AG09319 (cell line): ENCODE results near the gene PSMA2.

Source experiments
- DNase-seq: peaks from one replicate; pipeline ENCODE4 v3.0.0-alpha.2; 2010; ENCODE audit warnings: low read depth; ENCODE audit errors: extremely low read depth
- TF ChIP-seq, protein P1 (sequence below): IDR thresholded peaks from 2 replicates; pipeline ENCODE4 v1.5.1; 2011; ENCODE audit warnings: low read depth, mild to moderate bottlenecking, inconsistent platforms, low read length, moderate library complexity

The PSMA2 gene

DNA sequence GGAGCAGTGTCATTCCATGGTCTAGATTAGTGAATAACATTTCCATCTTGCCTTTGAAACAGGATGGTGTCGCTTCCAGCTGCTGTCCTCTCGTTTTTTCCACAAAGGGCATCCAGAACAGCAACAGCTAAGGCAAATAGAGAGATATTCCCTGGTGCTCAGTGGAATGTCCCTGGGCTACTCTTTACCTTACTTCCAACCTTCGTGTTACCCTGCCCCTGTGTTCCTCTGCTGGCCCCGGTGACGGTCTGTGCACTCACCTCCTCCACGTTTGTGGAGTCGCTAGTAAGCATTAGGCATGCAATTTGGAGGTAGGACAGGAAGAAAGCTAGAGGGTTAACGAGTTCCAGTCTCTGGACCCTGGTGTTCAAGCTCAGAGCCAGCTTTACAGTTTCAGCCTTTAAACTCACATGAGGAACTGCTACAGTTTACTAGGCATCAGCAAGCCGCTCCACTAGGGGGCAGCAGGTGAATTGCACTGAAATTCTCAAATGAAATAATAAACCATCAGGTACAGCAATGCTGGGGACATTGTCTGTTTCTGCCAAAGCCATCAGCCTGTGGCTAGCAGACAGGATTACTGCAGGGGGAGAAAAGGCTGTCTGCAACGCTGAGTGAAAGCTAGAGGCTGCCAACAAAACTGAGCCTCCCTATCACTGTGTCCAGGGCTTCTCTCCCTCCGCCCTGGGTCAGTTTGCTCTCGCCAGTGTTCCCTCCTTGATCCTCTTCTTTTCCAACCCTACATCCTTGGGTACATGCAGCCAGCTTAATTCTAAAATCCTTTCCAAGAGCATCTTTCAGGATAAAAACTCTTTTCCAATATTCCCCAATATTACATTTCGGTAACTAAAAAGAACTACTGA lies 9.2 kb upstream of the PSMA2 start:
- TF ChIP-seq, protein P1, sequence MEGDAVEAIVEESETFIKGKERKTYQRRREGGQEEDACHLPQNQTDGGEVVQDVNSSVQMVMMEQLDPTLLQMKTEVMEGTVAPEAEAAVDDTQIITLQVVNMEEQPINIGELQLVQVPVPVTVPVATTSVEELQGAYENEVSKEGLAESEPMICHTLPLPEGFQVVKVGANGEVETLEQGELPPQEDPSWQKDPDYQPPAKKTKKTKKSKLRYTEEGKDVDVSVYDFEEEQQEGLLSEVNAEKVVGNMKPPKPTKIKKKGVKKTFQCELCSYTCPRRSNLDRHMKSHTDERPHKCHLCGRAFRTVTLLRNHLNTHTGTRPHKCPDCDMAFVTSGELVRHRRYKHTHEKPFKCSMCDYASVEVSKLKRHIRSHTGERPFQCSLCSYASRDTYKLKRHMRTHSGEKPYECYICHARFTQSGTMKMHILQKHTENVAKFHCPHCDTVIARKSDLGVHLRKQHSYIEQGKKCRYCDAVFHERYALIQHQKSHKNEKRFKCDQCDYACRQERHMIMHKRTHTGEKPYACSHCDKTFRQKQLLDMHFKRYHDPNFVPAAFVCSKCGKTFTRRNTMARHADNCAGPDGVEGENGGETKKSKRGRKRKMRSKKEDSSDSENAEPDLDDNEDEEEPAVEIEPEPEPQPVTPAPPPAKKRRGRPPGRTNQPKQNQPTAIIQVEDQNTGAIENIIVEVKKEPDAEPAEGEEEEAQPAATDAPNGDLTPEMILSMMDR = peak; percentile 94
- DNase-seq = peak; percentile 38

DNA sequence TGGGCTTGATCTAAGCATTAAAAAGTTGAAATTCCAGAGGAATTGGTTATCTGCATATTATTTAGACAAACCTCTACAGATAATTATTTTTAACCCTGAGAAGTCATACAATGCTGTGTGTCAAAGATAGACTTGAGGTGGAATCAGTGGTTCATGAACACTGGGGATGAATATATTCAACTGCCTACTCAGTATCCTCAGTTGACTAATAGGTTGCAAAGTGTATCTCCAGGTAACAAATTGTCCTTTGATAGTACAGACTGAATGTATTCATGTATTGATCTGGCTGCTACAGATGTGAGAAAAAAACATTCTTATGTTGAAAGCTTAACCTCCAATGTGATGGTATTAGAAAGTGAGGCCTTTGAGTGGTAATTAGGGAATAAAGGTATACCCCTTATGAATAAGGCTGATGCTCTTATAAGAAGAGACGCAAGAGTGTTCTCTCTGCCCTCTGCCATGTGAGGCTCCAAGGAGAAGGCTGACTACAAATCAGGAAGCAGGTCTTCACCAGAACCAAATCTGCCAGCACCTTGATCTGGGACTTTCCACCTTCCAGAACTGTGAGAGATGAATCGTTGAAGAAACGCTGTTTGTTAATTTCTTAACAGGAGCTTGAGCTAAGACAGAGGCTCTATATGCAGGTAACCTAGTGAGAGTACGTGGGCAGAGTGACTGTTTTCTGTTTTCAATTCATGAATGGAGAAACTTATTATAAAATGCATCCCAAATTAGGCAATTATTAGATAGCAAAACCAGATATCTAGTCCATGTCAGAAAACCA lies 7.7 kb upstream of the PSMA2 start:
- TF ChIP-seq, protein P1 = no peak
- no peak for DNase-seq

DNA sequence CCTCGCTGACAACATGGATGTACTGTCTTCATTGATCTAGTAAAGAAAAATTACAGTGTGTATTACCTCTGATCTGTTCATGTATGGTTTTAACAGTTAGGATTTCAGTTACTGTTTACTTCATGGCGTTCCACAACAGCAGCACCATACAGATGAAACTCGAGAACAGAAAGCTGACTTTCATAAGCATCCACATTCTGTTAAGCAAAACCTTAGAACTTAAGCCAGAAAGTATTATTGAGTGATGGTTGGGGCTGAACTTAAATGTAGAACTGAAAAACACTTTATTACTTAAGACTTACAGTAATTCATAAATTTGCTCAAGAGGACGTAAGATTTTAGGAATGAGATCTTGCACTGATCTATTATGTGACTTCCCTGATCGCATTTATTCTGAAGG lies 3.9 kb upstream of the PSMA2 start:
- TF ChIP-seq, protein P1 = no peak
- no peak for DNase-seq

DNA sequence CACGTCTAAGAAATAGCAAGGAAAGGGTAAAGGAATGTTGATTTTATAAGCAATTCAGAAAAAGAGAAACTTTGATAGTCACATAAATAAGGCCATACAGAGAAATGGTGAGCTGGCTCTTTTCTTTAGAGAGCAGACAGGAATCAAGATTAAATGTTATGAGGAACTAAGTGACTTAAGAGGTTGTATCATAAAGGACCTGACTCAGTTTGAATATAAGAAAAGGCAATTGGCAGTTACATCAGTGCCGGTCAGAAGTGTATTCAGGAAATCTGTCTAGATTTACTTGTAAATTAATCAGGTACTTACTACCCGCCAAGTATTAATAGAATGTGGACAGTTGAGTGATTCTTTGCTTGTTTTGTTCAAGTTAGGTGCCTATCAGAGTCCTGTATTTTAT lies 2.3 kb upstream of the PSMA2 start:
- TF ChIP-seq, protein P1 = no peak
- DNase-seq = no peak

DNA sequence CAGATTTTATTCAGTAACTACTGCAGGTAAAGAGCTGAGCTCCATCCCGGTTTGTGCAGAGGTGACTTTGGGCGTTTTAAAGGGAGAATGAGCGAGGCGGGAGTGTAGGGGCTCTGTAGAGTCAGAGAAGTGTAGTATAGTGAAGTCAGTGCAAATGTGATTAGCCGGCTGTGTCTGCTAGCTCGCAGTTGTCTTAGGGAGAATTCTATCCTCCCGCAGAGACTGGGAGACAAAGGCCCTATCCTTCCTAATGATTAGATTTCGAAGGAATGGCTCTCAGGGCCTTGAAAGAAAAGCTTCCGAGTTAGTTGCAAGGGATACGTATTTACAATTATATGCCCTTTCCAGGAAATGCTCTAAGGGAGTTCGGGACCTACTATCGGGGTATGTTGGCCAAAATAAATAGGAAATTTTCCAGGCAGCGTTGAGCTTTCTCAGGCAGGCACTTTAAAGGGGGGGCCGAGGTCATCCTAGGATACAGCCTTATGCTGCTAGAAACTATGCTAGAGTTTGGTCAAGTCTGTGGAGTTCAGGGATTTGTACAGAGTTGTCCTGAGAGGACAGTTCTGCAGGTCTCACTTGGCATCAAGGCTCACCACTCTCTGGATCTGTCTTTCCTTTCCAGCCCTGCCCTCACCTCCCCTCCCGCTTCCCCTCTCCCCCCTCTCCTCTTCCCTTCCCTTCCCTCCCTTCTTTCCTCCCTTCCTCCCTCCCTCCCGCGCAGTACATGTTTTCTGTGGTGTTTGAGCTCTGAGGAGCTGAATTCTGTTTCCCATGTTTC lies 1.0 kb upstream of the PSMA2 start:
- DNase-seq = no peak
- TF ChIP-seq, protein P1 = no peak

DNA sequence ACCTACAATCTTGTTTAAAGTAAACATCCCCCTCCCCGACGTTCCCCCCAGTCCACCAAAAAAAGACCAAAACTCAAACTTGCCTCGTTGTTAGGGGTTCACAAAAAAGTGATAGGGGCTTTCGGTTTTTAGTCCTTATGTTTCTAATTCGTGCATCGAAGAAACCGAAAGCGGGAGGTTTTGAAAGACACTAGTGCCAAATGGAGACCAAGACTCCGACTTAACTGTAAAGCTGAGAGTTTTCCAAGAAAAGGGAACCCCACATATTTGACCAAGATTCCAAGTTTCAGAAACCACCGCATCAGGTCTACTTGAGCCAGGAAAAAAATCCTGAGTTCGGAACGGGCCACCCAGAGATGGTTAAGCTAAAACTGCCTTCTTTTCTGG lies 534 bp downstream of the PSMA2 start:
- DNase-seq = no peak
- TF ChIP-seq, protein P1 = no peak
